Upper lobe of left lung (tissue), 6 donors: ENCODE results near the gene PATJ. TPM values are rescaled to one million over a fixed set of nuclear protein-coding genes. Genes with fewer than 3 reads are reported as not detected.
"Not testable (repeated sequence)": the region's sequence is repeated elsewhere in the genome, so short reads cannot be mapped to it uniquely, and the experiment has no call there.

ENCODE experiments used
- ATAC-seq, 2 donors: fragments of 200-7000 bp; cut with Tn5 transposase; one replicate each; pipeline ENCODE4 v1.9.1; 2022; ENCODE audit warnings: mild to moderate bottlenecking in 2 of 2, moderate library complexity in 2 of 2; ENCODE audit not compliant: low FRiP score in 2 of 2
- DNase-seq, 2 donors: peaks; one replicate each; pipeline ENCODE4 v3.0.0-alpha.2; 2019 to 2020
- H3K27ac ChIP-seq, 4 donors: fragments of 200-600 bp; sonication (generic); one replicate each; pipeline ENCODE4 v1.5.1; 2016 to 2019
- H3K27me3 ChIP-seq, 4 donors: fragments of 200-600 bp; sonication (generic); one replicate each; pipeline ENCODE4 v1.5.1; 2017 to 2019
- H3K36me3 ChIP-seq, 4 donors: fragments of 200-600 bp; sonication (generic); one replicate each; pipeline ENCODE4 v1.5.1; 2016 to 2019
- H3K4me1 ChIP-seq, 4 donors: fragments of 200-600 bp; sonication (generic); one replicate each; pipeline ENCODE4 v1.5.1; 2018 to 2019
- H3K4me3 ChIP-seq, 4 donors: fragments of 200-600 bp; sonication (generic); one replicate each; pipeline ENCODE4 v1.5.1; 2017 to 2019; ENCODE audit warnings: mild to moderate bottlenecking in 2 of 4, moderate library complexity in 1 of 4
- H3K9me3 ChIP-seq, 4 donors: fragments of 200-600 bp; sonication (generic); one replicate each; pipeline ENCODE4 v1.5.1; 2018 to 2019
- EP300 ChIP-seq, 4 donors: sonication (generic); formaldehyde crosslinking; IDR thresholded peaks; one replicate each; pipeline ENCODE4 v1.5.1; 2017; ENCODE audit warnings: antibody characterized with exemption in 4 of 4, control low read depth in 2 of 4
- POLR2A ChIP-seq, 4 donors: fragments of 450-650 bp; IDR thresholded peaks; one replicate each; pipeline ENCODE4 v1.5.1; 2016 to 2017; ENCODE audit warnings: antibody characterized with exemption in 4 of 4, mild to moderate bottlenecking in 2 of 4
- POLR2AphosphoS5 ChIP-seq, 2 donors: sonication (generic); formaldehyde crosslinking; IDR thresholded peaks; one replicate each; pipeline ENCODE4 v1.5.1; 2017; ENCODE audit warnings: antibody characterized with exemption in 2 of 2
- WGBS, 2 donors: methylation state at CpG; one replicate each; pipeline ENCODE4 v1.1.5; 2017 to 2018; 5-methylcytosine and 5-hydroxymethylcytosine counted together
- total RNA-seq, 6 donors: library from RNA; depleted of rRNA in 4 of 6; stranded (reverse); fragments of >200 nt in 4 of 6; gene quantifications; one replicate each; pipeline versions ENCODE4 v1.1.0 to v1.2.1, GENCODE V29; 2016 to 2021
- TF ChIP-seq, protein P1 (sequence below), 6 experiments: fragments of 450-650 bp in 4 of 6; fragments of 200-600 bp in 2 of 6; sonication (generic) in 2 of 6; IDR thresholded peaks; one replicate each; pipeline ENCODE4 v1.5.1; 2016 to 2019; ENCODE audit warnings: antibody characterized with exemption in 6 of 6
- donor health status: DM: no; HTN: no; CAD: no; lungs with moderate emphysema.
- donor health status: DM: no; HTN: yes; CAD: no; lungs with severe emphysema.

Gene PATJ
- total RNA-seq, 6 donors from 2014 or later: 37.1 to 217 (median 70.5) TPM

GRCh38 chr1:61839679-61840078 lies 97.4 kb downstream of the PATJ start:
- no peaks in the 10 kb centered on the region for H3K36me3 ChIP-seq
- WGBS, 2 donors: 70 to 73% methylated on average over 2 of the region's 2 CpGs
- H3K27me3 ChIP-seq: no peaks in the 10 kb centered on the region
- H3K27ac ChIP-seq: no peak overlapping the region
- H3K9me3 ChIP-seq: no peaks in the 10 kb centered on the region
- DNase-seq (no peak), ATAC-seq (no peak)
- H3K4me3 ChIP-seq: no peak overlapping the region
- no peaks in the 10 kb centered on the region for H3K4me1 ChIP-seq
- TF ChIP-seq, protein P1, sequence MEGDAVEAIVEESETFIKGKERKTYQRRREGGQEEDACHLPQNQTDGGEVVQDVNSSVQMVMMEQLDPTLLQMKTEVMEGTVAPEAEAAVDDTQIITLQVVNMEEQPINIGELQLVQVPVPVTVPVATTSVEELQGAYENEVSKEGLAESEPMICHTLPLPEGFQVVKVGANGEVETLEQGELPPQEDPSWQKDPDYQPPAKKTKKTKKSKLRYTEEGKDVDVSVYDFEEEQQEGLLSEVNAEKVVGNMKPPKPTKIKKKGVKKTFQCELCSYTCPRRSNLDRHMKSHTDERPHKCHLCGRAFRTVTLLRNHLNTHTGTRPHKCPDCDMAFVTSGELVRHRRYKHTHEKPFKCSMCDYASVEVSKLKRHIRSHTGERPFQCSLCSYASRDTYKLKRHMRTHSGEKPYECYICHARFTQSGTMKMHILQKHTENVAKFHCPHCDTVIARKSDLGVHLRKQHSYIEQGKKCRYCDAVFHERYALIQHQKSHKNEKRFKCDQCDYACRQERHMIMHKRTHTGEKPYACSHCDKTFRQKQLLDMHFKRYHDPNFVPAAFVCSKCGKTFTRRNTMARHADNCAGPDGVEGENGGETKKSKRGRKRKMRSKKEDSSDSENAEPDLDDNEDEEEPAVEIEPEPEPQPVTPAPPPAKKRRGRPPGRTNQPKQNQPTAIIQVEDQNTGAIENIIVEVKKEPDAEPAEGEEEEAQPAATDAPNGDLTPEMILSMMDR (IDR thresholded peaks at IDR 0.05): no peak
- TF ChIP-seq POLR2A (IDR thresholded peaks at IDR 0.05) (no peak), POLR2AphosphoS5 (IDR thresholded peaks at IDR 0.05) (no peak), EP300 (IDR thresholded peaks at IDR 0.05) (no peak)

DNA sequence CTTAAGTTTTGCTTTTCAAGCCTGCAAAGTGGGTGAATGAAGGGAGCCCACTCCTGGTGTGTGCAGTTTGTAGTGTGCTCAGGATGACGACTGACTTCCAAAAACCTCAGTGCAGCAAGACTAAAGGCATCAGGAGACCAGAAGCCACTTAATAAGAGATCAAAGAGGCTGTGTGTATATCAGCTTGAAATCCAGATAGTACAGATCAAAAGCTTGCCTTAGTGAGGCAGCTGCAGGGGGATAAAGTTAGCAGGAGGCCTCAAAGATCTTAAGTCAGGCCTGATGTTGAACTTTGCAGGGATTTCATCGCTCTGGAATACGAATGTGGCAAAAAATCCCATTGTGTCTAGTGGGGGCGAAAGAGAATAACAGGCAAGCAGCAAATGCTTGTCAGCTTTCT lies 99.8 kb downstream of the PATJ start:
- no peak overlapping the region for H3K27ac ChIP-seq
- no peaks in the 10 kb centered on the region for H3K9me3 ChIP-seq
- ATAC-seq (no peak), DNase-seq (no peak)
- 79 to 89% methylated on average over 4 of the region's 4 CpGs for WGBS, 2 donors
- H3K4me3 ChIP-seq: no peak overlapping the region
- H3K36me3 ChIP-seq: no peaks in the 10 kb centered on the region
- no peaks in the 10 kb centered on the region for H3K4me1 ChIP-seq
- TF ChIP-seq, protein P1 (IDR thresholded peaks at IDR 0.05): no peak
- no peak for TF ChIP-seq POLR2A (IDR thresholded peaks at IDR 0.05)
- no peak for TF ChIP-seq POLR2AphosphoS5 (IDR thresholded peaks at IDR 0.05)
- no peak for TF ChIP-seq EP300 (IDR thresholded peaks at IDR 0.05)
- H3K27me3 ChIP-seq: no peaks in the 10 kb centered on the region

DNA sequence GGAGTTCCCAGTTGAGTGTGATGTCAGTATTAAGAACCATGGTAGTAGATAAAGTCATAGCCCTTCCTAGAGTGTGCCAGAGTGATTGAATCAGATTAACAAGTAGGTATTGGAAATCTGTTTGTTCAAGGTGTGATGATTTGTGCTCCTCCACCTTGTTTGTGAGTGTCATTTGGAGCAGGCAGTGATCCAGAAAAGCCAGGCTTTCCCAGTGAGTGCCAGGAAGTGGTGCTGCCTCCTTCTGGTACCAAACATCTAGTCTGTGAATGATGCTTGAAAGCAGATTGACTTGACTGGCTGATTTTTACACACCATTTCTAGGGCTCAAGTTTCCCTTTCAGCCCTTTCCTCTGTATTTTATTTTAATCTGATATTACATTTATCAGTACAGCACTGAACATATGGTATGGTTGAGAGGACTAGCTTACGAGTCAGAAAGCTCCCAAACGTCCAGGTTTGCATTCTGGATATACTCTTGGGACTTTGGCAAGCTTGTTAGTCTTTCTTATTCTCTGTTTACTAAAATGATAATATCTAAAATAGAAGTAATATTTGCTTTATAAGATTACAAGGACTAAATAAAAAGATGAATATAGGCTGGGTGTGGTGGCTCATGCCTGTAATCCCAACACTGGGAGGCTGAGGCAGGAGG lies 100.7 kb downstream of the PATJ start:
- Histone ChIP-seq H3K9me3 (no peaks in the 10 kb centered on the region), H3K4me3 (no peak overlapping the region), H3K4me1 (no peaks in the 10 kb centered on the region), H3K27ac (no peak overlapping the region), H3K36me3 (no peaks in the 10 kb centered on the region), H3K27me3 (no peaks in the 10 kb centered on the region)
- TF ChIP-seq, protein P1 (IDR thresholded peaks at IDR 0.05): no peak
- TF ChIP-seq POLR2A (IDR thresholded peaks at IDR 0.05) (no peak), POLR2AphosphoS5 (IDR thresholded peaks at IDR 0.05) (no peak), EP300 (IDR thresholded peaks at IDR 0.05) (no peak)
- no peak for DNase-seq
- no peak for ATAC-seq
- 85 to 97% methylated on average over 2 of the region's 2 CpGs for WGBS, 2 donors

DNA sequence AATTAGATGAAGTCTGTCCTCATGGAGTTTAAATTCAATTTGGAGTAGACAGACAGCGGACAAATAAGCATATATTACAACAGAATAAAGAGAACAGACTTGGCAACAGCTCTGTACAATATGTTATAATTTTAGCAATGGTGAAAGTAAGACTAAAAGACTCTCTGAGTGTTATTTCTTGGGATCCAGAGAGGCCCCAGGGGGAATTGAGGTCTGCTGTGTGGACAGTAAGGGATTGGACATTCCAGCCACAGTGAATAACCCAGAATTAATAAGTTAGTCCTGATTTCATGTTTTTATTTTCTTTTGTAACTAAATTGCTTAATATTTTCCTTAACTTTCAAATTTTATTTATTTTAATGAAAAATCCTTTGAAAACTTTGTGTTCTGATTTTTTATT lies 101.7 kb downstream of the PATJ start:
- no peaks in the 10 kb centered on the region for H3K36me3 ChIP-seq
- ATAC-seq (no peak), DNase-seq (no peak)
- no peak overlapping the region for H3K27ac ChIP-seq
- H3K4me1 ChIP-seq: no peaks in the 10 kb centered on the region
- H3K4me3 ChIP-seq: no peak overlapping the region
- H3K9me3 ChIP-seq: no peaks in the 10 kb centered on the region
- WGBS, 2 donors: 94 to 96% methylated on average over 1 of the region's 1 CpG
- TF ChIP-seq POLR2AphosphoS5 (IDR thresholded peaks at IDR 0.05): no peak
- no peak for TF ChIP-seq EP300 (IDR thresholded peaks at IDR 0.05)
- TF ChIP-seq POLR2A (IDR thresholded peaks at IDR 0.05): no peak
- TF ChIP-seq, protein P1 (IDR thresholded peaks at IDR 0.05): no peak
- no peaks in the 10 kb centered on the region for H3K27me3 ChIP-seq

DNA sequence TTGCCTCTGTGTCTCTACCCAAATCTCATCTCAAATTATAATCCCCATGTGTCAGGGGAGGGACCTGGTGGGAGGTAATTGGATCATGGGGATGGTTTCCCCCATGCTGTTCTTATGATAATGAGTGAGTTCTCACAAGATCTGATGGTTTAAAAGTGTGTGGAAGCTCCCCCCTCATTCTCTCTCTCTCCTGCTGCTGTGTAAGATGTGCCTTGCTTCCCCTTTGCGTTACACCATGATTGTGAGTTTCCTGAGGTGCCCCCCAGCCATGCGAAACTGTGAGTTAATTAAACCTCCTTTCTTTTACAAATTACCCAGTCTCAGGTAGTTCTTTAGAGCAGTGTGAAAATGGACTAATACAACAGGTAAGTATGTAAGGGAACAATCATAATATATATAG lies 102.4 kb downstream of the PATJ start:
- H3K27me3 ChIP-seq, ATAC-seq, H3K27ac ChIP-seq, H3K9me3 ChIP-seq, DNase-seq, H3K4me1 ChIP-seq, H3K4me3 ChIP-seq, H3K36me3 ChIP-seq: not testable (repeated sequence)
- WGBS, 2 donors: 86 to 92% methylated on average over 2 of the region's 2 CpGs
